GM12873 (cell line): ENCODE data around the gene CYTH3.

Source experiments
- CTCF ChIP-seq: IDR thresholded peaks from 2 replicates; pipeline ENCODE4 v1.5.1; 2012; ENCODE audit warnings: low read depth, mild to moderate bottlenecking, moderate library complexity, low read length, control low read depth; ENCODE audit not compliant: insufficient read depth; ENCODE audit errors: missing control alignments

CYTH3 gene

GRCh38 chr7:6165521-6166320 lies 106.7 kb downstream of the CYTH3 start:
- no peak for TF ChIP-seq CTCF

GRCh38 chr7:6165075-6165474 lies 107.3 kb downstream of the CYTH3 start:
- TF ChIP-seq CTCF: no peak

- no peak for TF ChIP-seq CTCF
These were observed 107.9 kb downstream of the CYTH3 start for GRCh38 chr7:6164491-6164890.

GRCh38 chr7:6164010-6164409 lies 108.4 kb downstream of the CYTH3 start:
- TF ChIP-seq CTCF: no peak

GRCh38 chr7:6163402-6163801 lies 109.0 kb downstream of the CYTH3 start:
- TF ChIP-seq CTCF: no peak

GRCh38 chr7:6162650-6163366 lies 109.6 kb downstream of the CYTH3 start:
- no peak for TF ChIP-seq CTCF

- no peak for TF ChIP-seq CTCF
These were observed 110.1 kb downstream of the CYTH3 start for GRCh38 chr7:6162331-6162620.
